ENCODE data around the gene SCAF8.
A peak's percentile ranks its signal among the peaks of the same experiment; 100 is the strongest.

Gene SCAF8

DNA sequence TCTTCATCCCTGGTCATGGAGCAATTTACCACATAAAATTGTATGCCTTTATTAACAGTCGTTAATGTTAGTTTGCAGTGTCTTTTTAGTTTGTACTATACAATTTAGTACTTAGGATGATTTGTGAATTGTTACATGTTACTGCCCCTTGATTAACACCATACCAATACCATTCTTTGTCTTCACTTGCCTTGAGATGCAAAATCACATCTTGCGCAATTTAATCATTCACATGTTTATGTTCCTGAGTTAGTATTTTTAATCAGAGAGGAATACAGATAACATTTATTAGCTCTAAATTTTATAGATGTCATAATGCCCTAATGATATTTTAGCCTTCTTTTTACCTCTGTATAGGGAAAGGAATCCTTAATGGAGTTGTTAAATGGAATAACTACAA, 114.1 kb downstream of the SCAF8 start:
- no peak for DNase-seq

DNA sequence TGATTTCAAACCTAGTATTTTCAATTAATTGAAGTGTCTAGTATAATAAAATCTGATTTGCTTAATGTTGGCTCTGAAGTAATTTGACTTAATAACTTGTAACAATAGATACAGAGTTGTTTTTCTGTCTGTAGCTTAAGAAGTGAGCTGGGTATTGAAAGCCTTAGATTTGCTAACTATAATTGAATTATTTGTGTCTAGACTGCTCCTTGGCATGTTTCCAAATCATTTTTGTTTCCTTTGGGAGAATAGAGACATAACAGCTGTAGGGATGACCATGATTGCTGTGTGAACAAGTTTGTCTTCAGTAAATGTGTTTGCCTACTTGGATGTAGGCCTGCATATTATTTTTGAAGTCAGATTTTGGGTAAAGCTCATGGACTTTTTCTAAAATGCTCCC, 115.4 kb downstream of the SCAF8 start:
- peak; percentile 39 for DNase-seq

DNA sequence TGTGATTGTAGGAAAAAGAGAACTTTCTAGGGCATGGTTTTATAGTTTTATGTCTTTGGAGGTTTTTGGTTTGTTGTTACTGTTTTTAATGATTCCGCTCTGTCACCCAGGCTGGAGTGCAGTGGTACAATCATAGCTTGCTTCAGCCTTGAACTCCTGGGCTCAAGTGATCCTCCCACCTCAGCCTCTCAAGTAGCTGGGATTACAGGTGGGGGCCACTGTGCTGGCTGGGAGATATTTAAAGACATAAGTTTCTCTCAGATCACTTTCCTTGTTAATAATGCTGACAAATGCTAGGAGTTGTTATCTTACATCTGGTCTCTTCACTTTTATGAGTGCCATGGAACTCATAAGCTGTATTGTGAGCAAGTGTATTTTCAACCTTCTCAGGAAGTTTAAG, 116.3 kb downstream of the SCAF8 start:
- DNase-seq: no peak

GRCh38 chr6:154852687-154853086, 119.5 kb downstream of the SCAF8 start:
- DNase-seq: peak; percentile 44

GRCh38 chr6:154857529-154857928, 124.3 kb downstream of the SCAF8 start:
- no peak for DNase-seq

DNA sequence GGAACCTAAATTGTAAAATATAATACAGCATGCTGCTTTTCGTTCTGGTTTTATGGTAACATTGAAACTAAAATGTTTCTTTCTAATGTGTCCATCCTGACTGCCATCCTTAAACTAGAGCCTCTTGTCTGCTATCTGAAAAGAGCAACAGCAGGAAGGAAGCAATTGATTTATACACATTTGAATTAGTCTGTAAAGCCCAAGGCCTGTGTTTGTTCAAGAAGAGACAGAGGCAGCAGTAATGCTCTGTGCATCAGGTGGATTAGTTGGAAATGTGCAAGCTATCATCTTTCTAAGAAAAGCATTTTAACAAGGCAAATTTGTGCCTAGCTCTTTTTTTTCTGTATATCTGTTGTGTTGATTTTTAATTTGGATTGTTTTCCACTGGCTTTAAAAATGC, 128.6 kb downstream of the SCAF8 start:
- no peak for DNase-seq

GRCh38 chr6:154862536-154862935, 129.3 kb downstream of the SCAF8 start:
- no peak for DNase-seq

- DNase-seq: no peak
Measured at GRCh38 chr6:154864066-154864430, 130.8 kb downstream of the SCAF8 start.

GRCh38 chr6:154865291-154865690, 132.1 kb downstream of the SCAF8 start:
- DNase-seq: no peak

- DNase-seq: no peak
Measured at GRCh38 chr6:154868143-154868594, 135.0 kb downstream of the SCAF8 start.

- DNase-seq: peak; percentile 94
Measured at GRCh38 chr6:154872542-154873114, 139.4 kb downstream of the SCAF8 start.

GRCh38 chr6:154873546-154873945, 140.3 kb downstream of the SCAF8 start:
- DNase-seq: no peak

- DNase-seq: peak; percentile 8
Measured at GRCh38 chr6:154874773-154875592, 141.8 kb downstream of the SCAF8 start.

GRCh38 chr6:154876486-154877280, 143.5 kb downstream of the SCAF8 start:
- DNase-seq: no peak

GRCh38 chr6:154878871-154879491, 145.8 kb downstream of the SCAF8 start:
- no peak for DNase-seq

DNA sequence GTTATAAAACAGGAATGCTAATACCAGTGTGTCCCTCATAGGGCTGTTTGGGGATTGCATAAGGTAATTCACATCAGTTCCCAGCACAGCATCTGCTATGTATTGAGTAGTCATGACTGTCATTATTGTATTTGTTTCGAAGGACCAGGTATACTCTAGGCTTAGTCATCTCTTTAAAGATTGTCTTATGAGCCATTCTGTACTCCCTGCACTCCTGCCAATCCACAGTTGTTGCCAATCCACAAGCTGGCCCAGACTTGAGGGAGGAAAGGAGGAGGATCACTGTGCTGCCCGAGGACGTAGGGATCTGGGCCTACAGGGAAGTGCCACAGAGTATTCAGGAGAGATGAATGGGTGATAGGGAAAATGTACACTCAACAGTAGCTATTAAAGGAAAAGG, 148.9 kb downstream of the SCAF8 start:
- DNase-seq: no peak
